ENCODE data around the gene ZNF747.

The ZNF747 gene

DNA sequence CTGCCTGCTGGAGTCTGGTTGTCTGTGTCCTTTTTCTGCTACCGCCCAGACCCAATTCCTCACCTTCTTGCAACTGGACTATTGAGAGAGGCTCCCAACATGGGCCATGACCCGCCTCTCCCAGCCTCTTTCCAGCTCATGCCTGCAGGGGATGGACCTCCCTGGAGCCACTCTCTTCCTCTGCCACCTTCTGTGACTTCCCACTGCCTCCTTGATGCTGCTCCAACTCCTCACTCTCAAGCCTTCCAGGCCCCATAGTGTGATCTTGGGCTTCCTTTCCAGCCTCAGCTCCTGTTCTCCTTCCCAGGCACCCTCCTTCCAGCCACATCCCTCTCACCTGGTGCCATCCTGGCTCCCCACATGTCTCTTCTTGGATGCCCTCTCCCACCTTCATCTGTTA lies 19.4 kb downstream of the ZNF747 start:
- DNase-seq (ENCODE audit: low read depth): no peak

DNA sequence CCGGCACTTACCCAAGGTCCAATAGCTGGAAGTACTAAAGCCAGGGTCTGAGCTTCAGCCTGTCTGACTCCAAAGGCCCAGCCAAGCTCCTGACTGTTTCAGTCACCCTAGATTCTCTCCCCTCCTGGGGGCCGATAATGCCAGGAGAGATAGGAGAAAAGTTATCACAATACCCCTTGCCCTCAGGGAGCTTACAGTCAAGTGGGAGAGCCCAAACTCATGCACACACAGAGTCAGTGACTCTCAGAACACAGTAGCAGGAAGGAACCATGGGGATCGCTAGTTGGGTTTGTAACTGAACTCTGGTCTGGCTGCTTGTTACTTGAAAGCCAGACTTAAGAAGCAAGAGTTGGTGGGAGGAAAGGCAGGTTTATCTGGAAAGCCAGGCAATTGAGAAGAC lies 23.1 kb downstream of the ZNF747 start:
- DNase-seq (ENCODE audit: low read depth): no peak

GRCh38 chr16:30510376-30510938 lies 24.2 kb downstream of the ZNF747 start:
- DNase-seq (ENCODE audit: low read depth): no peak

- DNase-seq (ENCODE audit: low read depth): no peak
These were observed 25.4 kb downstream of the ZNF747 start for GRCh38 chr16:30509081-30509765.

GRCh38 chr16:30503403-30504296 lies 31.0 kb downstream of the ZNF747 start:
- no peak for DNase-seq (ENCODE audit: low read depth)

GRCh38 chr16:30499284-30499683 lies 35.4 kb downstream of the ZNF747 start:
- DNase-seq (ENCODE audit: low read depth): no peak

- DNase-seq (ENCODE audit: low read depth): no peak
These were observed 39.9 kb downstream of the ZNF747 start for GRCh38 chr16:30494709-30495108.

DNA sequence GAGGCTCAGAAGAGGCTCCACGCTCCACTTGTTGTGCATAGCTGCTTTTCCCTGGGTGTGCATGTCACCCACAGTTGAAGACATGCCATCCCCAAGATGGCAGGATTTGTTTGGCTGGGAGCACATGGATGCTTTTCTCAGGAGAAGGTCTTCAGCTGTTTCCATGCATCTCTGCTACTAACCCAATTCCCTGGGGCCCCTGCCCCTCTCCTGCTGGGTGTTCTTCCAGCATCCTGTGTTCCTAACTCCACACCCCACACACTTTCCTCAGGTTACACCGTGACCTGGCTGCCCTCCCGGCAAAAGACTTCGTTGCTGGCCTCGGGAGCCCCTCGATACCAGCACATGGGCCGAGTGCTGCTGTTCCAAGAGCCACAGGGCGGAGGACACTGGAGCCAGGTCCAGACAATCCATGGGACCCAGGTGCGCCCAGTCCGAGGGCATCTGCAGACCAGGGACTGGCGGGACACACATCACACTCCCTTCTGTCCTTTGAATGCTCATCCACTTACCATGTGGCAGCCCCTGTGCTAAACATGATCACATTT lies 40.6 kb downstream of the ZNF747 start:
- no peak for DNase-seq (ENCODE audit: low read depth)

GRCh38 chr16:30491744-30492308 lies 42.8 kb downstream of the ZNF747 start:
- peak; percentile 40 for DNase-seq (ENCODE audit: low read depth)

- no peak for DNase-seq (ENCODE audit: low read depth)
These were observed 43.4 kb downstream of the ZNF747 start for GRCh38 chr16:30491229-30491628.

- no peak for DNase-seq (ENCODE audit: low read depth)
These were observed 44.4 kb downstream of the ZNF747 start for GRCh38 chr16:30490210-30490609.

DNA sequence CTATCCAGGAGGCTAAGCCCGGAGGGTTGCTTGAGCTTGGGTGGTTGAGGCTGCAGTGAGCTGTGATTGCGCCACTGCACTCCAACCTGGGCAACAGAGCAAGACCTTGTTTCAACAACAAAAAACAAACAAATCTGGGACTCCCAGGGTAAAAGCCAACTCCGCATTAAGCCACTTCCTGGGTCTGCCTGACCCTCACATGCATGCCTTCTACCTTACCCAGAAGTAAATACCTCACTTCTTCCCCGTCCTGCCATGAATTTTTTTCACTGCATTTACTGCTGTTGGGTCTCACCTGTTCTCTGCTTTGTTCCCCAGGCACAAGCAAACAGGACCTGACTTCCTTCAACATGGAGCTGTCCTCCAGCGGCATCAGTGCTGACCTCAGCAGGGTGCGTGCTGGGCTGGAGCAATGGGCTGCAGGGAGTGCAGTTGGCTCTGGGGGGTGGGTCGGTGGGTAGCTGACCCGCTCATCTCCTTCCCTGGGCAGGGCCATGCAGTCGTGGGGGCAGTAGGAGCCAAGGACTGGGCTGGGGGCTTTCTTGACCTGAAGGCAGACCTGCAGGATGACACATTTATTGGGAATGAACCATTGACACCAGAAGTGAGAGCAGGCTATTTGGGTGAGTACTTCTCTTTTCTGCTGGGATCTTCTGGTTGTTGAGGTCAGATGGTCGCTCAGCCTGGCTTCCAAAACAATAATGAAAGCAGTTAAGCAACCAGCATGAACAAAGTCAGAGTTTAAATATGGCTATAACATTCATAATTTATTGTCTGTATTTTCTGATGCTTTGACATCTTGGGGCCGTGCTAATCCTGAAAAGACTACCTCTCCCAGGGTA lies 45.7 kb downstream of the ZNF747 start:
- no peak for DNase-seq (ENCODE audit: low read depth)

- no peak for DNase-seq (ENCODE audit: low read depth)
These were observed 48.7 kb downstream of the ZNF747 start for GRCh38 chr16:30485818-30486436.

GRCh38 chr16:30484887-30485286 lies 49.8 kb downstream of the ZNF747 start:
- DNase-seq (ENCODE audit: low read depth): no peak

GRCh38 chr16:30482366-30482765 lies 52.3 kb downstream of the ZNF747 start:
- no peak for DNase-seq (ENCODE audit: low read depth)

DNA sequence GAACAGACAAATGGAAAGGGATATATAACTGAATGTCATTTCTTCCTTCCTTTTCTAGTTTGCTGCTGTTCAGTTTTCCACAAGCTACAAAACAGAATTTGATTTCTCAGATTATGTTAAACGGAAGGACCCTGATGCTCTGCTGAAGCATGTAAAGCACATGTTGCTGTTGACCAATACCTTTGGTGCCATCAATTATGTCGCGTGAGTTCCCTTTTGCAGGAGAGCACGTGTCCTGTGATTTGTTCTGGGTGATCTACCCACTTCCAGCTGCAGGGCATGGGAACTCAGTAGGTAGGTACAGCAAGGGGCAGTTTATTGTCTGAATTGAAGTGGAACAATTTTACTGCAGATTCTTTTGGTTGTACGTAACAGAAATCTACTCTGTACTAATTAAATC lies 53.3 kb downstream of the ZNF747 start:
- no peak for DNase-seq (ENCODE audit: low read depth)
